ENCODE data around the gene SLFN14. TPM values are rescaled to one million over a fixed set of nuclear protein-coding genes. Genes with fewer than 3 reads are reported as not detected.

The SLFN14 gene
- total RNA-seq, 1 experiment from 2014 or later: not detected

DNA sequence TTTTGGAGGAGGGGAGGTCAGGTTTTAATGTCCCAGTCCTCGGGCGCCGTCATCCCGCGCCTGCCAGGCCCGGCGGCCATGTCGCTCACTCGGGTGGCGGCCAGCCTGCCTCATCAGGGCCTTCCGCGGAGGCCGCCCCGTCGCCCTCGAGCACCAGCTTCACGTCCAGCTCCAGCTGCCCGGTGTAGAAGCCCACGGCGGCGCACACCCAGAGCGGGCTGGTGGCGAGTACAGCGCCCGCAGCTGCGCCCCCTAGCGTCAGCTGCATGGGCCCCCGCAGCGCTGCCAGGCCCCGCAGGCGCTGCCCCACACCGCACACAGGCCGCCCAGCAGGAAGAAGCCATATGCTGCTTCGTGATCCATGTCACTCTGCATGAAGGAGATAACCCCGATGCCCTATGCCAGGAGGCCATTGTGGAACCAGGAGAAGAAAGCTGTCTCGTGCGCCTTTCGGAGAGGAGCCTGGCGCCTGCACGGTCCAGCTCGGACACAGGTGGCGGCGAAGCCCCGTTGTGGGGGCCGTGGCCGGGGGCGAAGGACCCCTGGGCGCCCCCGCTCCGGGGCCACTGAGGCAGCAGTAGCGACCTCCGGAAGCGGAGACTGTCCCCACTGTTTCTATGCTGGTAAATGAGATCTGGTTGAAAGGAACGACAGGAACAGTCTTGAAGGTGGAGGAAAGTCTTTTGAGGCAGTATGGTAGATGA is 36.1 kb upstream of the SLFN14 start:
- Histone ChIP-seq H3K79me2 (ENCODE audit: insufficient read depth, low read length) (no peaks in the 10 kb centered on the region), H2BK120ac (ENCODE audit: low read depth, low read length, poor library complexity, severe bottlenecking) (no peak overlapping the region), H3T11ph (ENCODE audit: low read length) (no peak overlapping the region), H3K4me1 (ENCODE audit: insufficient read depth, low read length) (no peaks in the 10 kb centered on the region), H3K27ac (ENCODE audit: insufficient read length, low read depth, low read length) (no peak overlapping the region), H2BK12ac (ENCODE audit: insufficient read length, low read depth, low read length) (no peak overlapping the region), H3K18ac (ENCODE audit: insufficient read length, low read depth, low read length) (no peak overlapping the region), H4K91ac (ENCODE audit: insufficient read length, low read depth, low read length) (no peak overlapping the region), H3K23me2 (ENCODE audit: insufficient read length, low read depth, low read length, poor library complexity, severe bottlenecking) (no peaks in the 10 kb centered on the region), H3K79me1 (ENCODE audit: insufficient read depth, low read depth, low read length, poor library complexity, severe bottlenecking) (no peaks in the 10 kb centered on the region), H3K56ac (ENCODE audit: insufficient read length, low read depth, low read length) (no peak overlapping the region), H3K14ac (ENCODE audit: insufficient read depth, low read length) (no peak overlapping the region), H3K4ac (ENCODE audit: low read depth, low read length) (no peak overlapping the region), H2AK5ac (ENCODE audit: insufficient read length, low read length) (no peak overlapping the region), H2BK15ac (ENCODE audit: low read depth, low read length) (no peak overlapping the region), H4K20me1 (ENCODE audit: control insufficient read depth, insufficient read depth, insufficient read length) (no peaks in the 10 kb centered on the region), H2AFZ (ENCODE audit: low read length) (no peak overlapping the region), H2BK20ac (ENCODE audit: low read depth, low read length, poor library complexity, severe bottlenecking) (no peak overlapping the region), H3K9me3 (ENCODE audit: control insufficient read depth, low read depth, low read length) (no peaks in the 10 kb centered on the region), H4K8ac (replicated peaks; ENCODE audit: insufficient read length, low read depth, low read length) (no peak overlapping the region), H2BK5ac (ENCODE audit: insufficient read length, low read length) (no peak overlapping the region), H4K5ac (ENCODE audit: insufficient read length, low read depth, low read length) (no peak overlapping the region), H3K9ac (ENCODE audit: extremely low read depth, insufficient read length, low read length) (no peak overlapping the region), H3K4me2 (ENCODE audit: insufficient read depth, insufficient read length, low read length) (no peak overlapping the region), H3K27me3 (ENCODE audit: insufficient read depth, low read length) (no peaks in the 10 kb centered on the region), H3K23ac (ENCODE audit: insufficient read length, low read depth, low read length) (no peak overlapping the region)
- Mint-ChIP-seq H3K27me3 (ENCODE audit: low read depth) (no peaks in the 10 kb centered on the region), H3K4me3 (no peak overlapping the region), H3K9me3 (no peaks in the 10 kb centered on the region), H3K4me1 (peaks cover 0 to 5% of the 10 kb centered on the region in 2 experiments; a peak in 1 of 4 replicates), H3K27ac (no peak overlapping the region; a peak in 1 of 7 replicates), H3K36me3 (ENCODE audit: insufficient read depth in 1 of 3, low read depth in 3 of 3) (peaks cover 19 to 64% (median 52%) of the 10 kb centered on the region in 3 experiments; a peak in 6 of 7 replicates)
- no CpG with 5 or more reads among the region's 54 CpGs for WGBS (ENCODE audit: extremely low coverage, insufficient read length, low lambda C conversion rate)
- TF ChIP-seq, protein P1, sequence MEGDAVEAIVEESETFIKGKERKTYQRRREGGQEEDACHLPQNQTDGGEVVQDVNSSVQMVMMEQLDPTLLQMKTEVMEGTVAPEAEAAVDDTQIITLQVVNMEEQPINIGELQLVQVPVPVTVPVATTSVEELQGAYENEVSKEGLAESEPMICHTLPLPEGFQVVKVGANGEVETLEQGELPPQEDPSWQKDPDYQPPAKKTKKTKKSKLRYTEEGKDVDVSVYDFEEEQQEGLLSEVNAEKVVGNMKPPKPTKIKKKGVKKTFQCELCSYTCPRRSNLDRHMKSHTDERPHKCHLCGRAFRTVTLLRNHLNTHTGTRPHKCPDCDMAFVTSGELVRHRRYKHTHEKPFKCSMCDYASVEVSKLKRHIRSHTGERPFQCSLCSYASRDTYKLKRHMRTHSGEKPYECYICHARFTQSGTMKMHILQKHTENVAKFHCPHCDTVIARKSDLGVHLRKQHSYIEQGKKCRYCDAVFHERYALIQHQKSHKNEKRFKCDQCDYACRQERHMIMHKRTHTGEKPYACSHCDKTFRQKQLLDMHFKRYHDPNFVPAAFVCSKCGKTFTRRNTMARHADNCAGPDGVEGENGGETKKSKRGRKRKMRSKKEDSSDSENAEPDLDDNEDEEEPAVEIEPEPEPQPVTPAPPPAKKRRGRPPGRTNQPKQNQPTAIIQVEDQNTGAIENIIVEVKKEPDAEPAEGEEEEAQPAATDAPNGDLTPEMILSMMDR (conservative IDR thresholded peaks at IDR 0.05): peak; percentile 90
- peak; percentile 93 for DNase-seq

All from H9 (cell line).